ENCODE data around the gene SRA1. TPM values are rescaled to one million over a fixed set of nuclear protein-coding genes. Genes with fewer than 3 reads are reported as not detected.

SRA1 gene
- total RNA-seq, 1 donor from 2014 or later: 72.4 TPM

- Mint-ChIP-seq H3K27ac (ENCODE audit: unreplicated experiment) (no peak overlapping the region), H3K27me3 (ENCODE audit: low read depth, unreplicated experiment) (no peaks in the 10 kb centered on the region), H3K4me1 (ENCODE audit: low read depth, unreplicated experiment) (no peaks in the 10 kb centered on the region), H3K4me3 (ENCODE audit: unreplicated experiment) (no peak overlapping the region), H3K9me3 (ENCODE audit: unreplicated experiment) (no peaks in the 10 kb centered on the region), H3K36me3 (ENCODE audit: low read depth, unreplicated experiment) (peaks cover 12% of the 10 kb centered on the region)
- DNase-seq (ENCODE audit: low read depth) (no peak), FAIRE-seq (no peak)
- H3K9me3 ChIP-seq (ENCODE audit: insufficient read depth, low read depth, low read length): no peaks in the 10 kb centered on the region
- peaks cover 2% of the 10 kb centered on the region for H3K79me2 ChIP-seq (ENCODE audit: insufficient read depth, low read length)
- no peak overlapping the region for H2AFZ ChIP-seq (ENCODE audit: low read depth, low read length)
- peaks cover 20% of the 10 kb centered on the region for H3K36me3 ChIP-seq (ENCODE audit: insufficient read depth, low read length)
- H3K27me3 ChIP-seq (ENCODE audit: insufficient read depth, low read length): no peaks in the 10 kb centered on the region
- no peak overlapping the region for H3K4me2 ChIP-seq (ENCODE audit: low read length)
- no peaks in the 10 kb centered on the region for H4K20me1 ChIP-seq (ENCODE audit: insufficient read depth, low read length)
- no peak overlapping the region for H3K27ac ChIP-seq (ENCODE audit: low read depth, low read length)
- H3K4me3 ChIP-seq (ENCODE audit: insufficient read depth, low read depth, low read length): no peak overlapping the region
- H3K9ac ChIP-seq (ENCODE audit: low read length): no peak overlapping the region
- no peak for TF ChIP-seq EZH2 (IDR thresholded peaks at IDR 0.05; ENCODE audit: insufficient read depth, low read length)
- no peak for TF ChIP-seq CTCF (IDR thresholded peaks at IDR 0.05; ENCODE audit: insufficient read depth, low read depth, low read length)
- H3K4me1 ChIP-seq (ENCODE audit: insufficient read depth, low read length): no peaks in the 10 kb centered on the region
These were observed 17.0 kb downstream of the SRA1 start for GRCh38 chr5:140540227-140540626.

DNA sequence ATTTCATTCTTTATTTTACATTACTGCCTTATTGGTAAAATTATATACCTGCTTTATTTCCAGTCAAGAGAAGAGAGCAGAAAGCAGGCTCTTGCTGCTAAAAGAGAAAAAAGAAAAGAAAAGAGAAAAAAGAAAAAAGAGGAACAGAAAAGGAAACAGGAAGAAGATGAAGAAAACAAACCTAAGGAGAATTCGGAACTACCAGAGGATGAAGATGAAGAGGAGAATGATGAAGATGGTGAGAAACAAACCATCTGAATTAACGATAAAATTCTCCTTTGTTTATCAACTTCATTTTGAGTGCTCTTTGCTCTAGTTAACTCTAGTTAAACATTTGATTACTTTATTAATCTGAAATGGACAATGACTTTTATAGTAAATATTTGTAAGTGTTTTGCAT is 33.3 kb downstream of the SRA1 start:
- no peak for FAIRE-seq
- H3K36me3 Mint-ChIP-seq (ENCODE audit: low read depth, unreplicated experiment): peaks cover 9% of the 10 kb centered on the region
- Histone ChIP-seq H3K4me1 (ENCODE audit: insufficient read depth, low read length) (no peaks in the 10 kb centered on the region), H3K9me3 (ENCODE audit: insufficient read depth, low read depth, low read length) (no peaks in the 10 kb centered on the region), H4K20me1 (ENCODE audit: insufficient read depth, low read length) (no peaks in the 10 kb centered on the region), H3K36me3 (ENCODE audit: insufficient read depth, low read length) (peaks cover 24% of the 10 kb centered on the region), H2AFZ (ENCODE audit: low read depth, low read length) (no peak overlapping the region), H3K27ac (ENCODE audit: low read depth, low read length) (no peak overlapping the region), H3K9ac (ENCODE audit: low read length) (no peak overlapping the region), H3K27me3 (ENCODE audit: insufficient read depth, low read length) (no peaks in the 10 kb centered on the region), H3K4me2 (ENCODE audit: low read length) (no peak overlapping the region), H3K4me3 (ENCODE audit: insufficient read depth, low read depth, low read length) (no peak overlapping the region), H3K79me2 (ENCODE audit: insufficient read depth, low read length) (no peaks in the 10 kb centered on the region)
- H3K9me3 Mint-ChIP-seq (ENCODE audit: unreplicated experiment): no peaks in the 10 kb centered on the region
- H3K4me3 Mint-ChIP-seq (ENCODE audit: unreplicated experiment): no peak overlapping the region
- no peak for TF ChIP-seq CTCF (IDR thresholded peaks at IDR 0.05; ENCODE audit: insufficient read depth, low read depth, low read length)
- no peak for TF ChIP-seq EZH2 (IDR thresholded peaks at IDR 0.05; ENCODE audit: insufficient read depth, low read length)
- no peak overlapping the region for H3K27ac Mint-ChIP-seq (ENCODE audit: unreplicated experiment)
- H3K27me3 Mint-ChIP-seq (ENCODE audit: low read depth, unreplicated experiment): no peaks in the 10 kb centered on the region
- no peaks in the 10 kb centered on the region for H3K4me1 Mint-ChIP-seq (ENCODE audit: low read depth, unreplicated experiment)
- DNase-seq (ENCODE audit: low read depth): no peak

DNA sequence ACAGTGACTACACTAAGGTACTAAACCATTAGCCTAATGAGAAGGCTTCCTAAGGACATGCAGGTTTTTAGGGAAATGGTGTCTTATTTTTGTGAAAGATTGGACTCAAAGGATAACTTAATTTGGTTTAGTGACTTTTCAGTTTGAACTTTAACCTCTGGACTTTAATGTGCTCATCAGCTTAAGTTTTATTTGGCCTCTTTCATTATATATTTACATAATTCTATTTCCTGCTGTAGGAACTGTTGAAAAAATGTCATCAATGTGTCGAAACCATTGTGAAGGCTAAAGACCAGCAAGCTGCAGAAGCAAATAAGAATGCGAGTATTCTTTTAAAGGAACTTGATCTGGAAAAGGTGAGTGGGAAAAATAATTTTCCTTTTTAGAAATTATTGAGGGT is 44.1 kb downstream of the SRA1 start:
- Histone ChIP-seq H3K4me3 (ENCODE audit: insufficient read depth, low read depth, low read length) (no peak overlapping the region), H3K9me3 (ENCODE audit: insufficient read depth, low read depth, low read length) (no peaks in the 10 kb centered on the region), H3K79me2 (ENCODE audit: insufficient read depth, low read length) (no peaks in the 10 kb centered on the region), H3K36me3 (ENCODE audit: insufficient read depth, low read length) (peaks cover 18% of the 10 kb centered on the region), H3K9ac (ENCODE audit: low read length) (no peak overlapping the region), H2AFZ (ENCODE audit: low read depth, low read length) (no peak overlapping the region), H3K4me2 (ENCODE audit: low read length) (no peak overlapping the region), H4K20me1 (ENCODE audit: insufficient read depth, low read length) (no peaks in the 10 kb centered on the region), H3K27ac (ENCODE audit: low read depth, low read length) (no peak overlapping the region), H3K27me3 (ENCODE audit: insufficient read depth, low read length) (no peaks in the 10 kb centered on the region), H3K4me1 (ENCODE audit: insufficient read depth, low read length) (no peaks in the 10 kb centered on the region)
- H3K4me1 Mint-ChIP-seq (ENCODE audit: low read depth, unreplicated experiment): no peaks in the 10 kb centered on the region
- H3K27me3 Mint-ChIP-seq (ENCODE audit: low read depth, unreplicated experiment): no peaks in the 10 kb centered on the region
- FAIRE-seq (no peak), DNase-seq (ENCODE audit: low read depth) (no peak)
- peaks cover 15% of the 10 kb centered on the region for H3K36me3 Mint-ChIP-seq (ENCODE audit: low read depth, unreplicated experiment)
- no peaks in the 10 kb centered on the region for H3K9me3 Mint-ChIP-seq (ENCODE audit: unreplicated experiment)
- H3K4me3 Mint-ChIP-seq (ENCODE audit: unreplicated experiment): no peak overlapping the region
- TF ChIP-seq CTCF (IDR thresholded peaks at IDR 0.05; ENCODE audit: insufficient read depth, low read depth, low read length): no peak
- no peak for TF ChIP-seq EZH2 (IDR thresholded peaks at IDR 0.05; ENCODE audit: insufficient read depth, low read length)
- no peak overlapping the region for H3K27ac Mint-ChIP-seq (ENCODE audit: unreplicated experiment)
